ENCODE measurements around the gene TEX19. TPM values are rescaled to one million over a fixed set of nuclear protein-coding genes. Genes with fewer than 3 reads are reported as not detected.

TEX19 gene
- total RNA-seq, 4 donors from 2014 or later: not detected

DNA sequence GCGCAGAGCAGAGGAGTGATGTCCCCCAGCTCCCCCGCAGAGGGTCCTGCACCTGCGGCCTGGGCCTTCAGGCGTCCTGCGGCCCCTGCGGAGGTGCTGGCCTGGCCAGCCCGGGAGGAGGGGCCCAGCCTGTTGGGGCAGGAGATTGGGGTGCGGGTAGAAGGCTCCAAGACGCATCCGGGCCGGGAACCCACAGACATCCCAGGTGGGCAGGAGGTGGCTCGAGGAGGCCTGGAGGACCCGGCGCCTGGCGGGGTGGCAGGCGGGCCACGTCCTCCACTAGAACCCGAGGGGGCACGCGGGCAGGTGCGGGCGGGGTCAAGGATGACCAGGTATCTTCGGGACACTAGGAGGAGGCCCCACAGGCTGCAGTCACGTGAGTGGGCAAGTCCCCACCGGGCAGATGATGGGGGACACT, 24.8 kb upstream of the TEX19 start:
- DNase-seq (ENCODE audit: low spot score in 2 of 2): no peak
- no peaks in the 10 kb centered on the region for H3K9me3 ChIP-seq
- H3K27me3 ChIP-seq: peaks cover 7% of the 10 kb centered on the region
- peak overlapping the region; percentile 59 for H3K27ac ChIP-seq
- no peaks in the 10 kb centered on the region for H3K36me3 ChIP-seq
- no peak for TF ChIP-seq POLR2AphosphoS5 (IDR thresholded peaks at IDR 0.05)
- TF ChIP-seq, protein P1, sequence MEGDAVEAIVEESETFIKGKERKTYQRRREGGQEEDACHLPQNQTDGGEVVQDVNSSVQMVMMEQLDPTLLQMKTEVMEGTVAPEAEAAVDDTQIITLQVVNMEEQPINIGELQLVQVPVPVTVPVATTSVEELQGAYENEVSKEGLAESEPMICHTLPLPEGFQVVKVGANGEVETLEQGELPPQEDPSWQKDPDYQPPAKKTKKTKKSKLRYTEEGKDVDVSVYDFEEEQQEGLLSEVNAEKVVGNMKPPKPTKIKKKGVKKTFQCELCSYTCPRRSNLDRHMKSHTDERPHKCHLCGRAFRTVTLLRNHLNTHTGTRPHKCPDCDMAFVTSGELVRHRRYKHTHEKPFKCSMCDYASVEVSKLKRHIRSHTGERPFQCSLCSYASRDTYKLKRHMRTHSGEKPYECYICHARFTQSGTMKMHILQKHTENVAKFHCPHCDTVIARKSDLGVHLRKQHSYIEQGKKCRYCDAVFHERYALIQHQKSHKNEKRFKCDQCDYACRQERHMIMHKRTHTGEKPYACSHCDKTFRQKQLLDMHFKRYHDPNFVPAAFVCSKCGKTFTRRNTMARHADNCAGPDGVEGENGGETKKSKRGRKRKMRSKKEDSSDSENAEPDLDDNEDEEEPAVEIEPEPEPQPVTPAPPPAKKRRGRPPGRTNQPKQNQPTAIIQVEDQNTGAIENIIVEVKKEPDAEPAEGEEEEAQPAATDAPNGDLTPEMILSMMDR (IDR thresholded peaks at IDR 0.05): no peak
- TF ChIP-seq EP300 (IDR thresholded peaks at IDR 0.05): no peak
- no peak for TF ChIP-seq POLR2A (IDR thresholded peaks at IDR 0.05)
- peaks cover 75% of the 10 kb centered on the region for H3K4me1 ChIP-seq
- 24% methylated on average over 4 of the region's 25 CpGs for WGBS
- H3K4me3 ChIP-seq: peak overlapping the region; percentile 62

DNA sequence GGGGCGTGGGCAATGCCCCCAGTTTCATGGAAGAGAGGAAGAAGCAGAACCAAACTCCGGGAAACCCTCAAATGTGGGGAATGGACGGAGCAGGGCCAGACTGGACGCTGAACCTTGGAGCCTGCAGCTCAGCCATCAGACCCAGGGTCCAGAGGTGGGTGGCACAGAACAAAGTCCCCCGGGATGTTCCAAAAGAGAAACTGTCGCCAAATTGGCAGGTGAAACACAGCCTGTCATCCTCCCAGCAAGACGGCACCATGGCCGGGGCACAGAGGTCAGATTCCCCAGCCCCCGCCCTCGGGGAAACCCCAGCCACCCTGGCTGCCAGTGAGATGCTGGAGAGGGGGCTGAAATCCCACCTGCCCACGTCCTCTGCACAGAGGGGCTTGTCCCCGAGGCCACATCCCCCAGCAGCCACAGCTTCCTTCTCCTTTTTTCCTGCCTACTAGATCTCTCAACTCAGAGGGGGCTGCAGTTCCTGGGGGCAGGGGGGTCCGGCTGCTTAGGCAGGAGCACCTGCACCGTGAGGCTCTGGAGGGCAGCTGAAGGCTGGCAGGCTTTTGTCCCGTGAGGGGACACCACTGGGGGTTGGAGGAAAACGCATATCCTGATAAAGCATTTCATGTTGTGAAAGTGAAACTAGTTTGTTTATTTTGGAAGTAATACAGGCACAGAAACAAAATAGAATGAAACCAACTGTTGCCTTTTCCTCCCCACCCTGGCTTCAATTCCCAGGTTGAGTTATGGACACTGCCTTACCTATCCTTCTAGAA, 24.2 kb upstream of the TEX19 start:
- H3K4me1 ChIP-seq: peaks cover 81% of the 10 kb centered on the region
- peak overlapping the region; percentile 62 for H3K4me3 ChIP-seq
- no peaks in the 10 kb centered on the region for H3K9me3 ChIP-seq
- no peak for DNase-seq (ENCODE audit: low spot score in 2 of 2)
- H3K27me3 ChIP-seq: peaks cover 7% of the 10 kb centered on the region
- 7% methylated on average over 15 of the region's 16 CpGs for whole genome bisulfite sequencing
- TF ChIP-seq EP300 (IDR thresholded peaks at IDR 0.05) (no peak), POLR2A (IDR thresholded peaks at IDR 0.05) (no peak), POLR2AphosphoS5 (IDR thresholded peaks at IDR 0.05) (no peak)
- TF ChIP-seq, protein P1 (IDR thresholded peaks at IDR 0.05): no peak
- H3K36me3 ChIP-seq: no peaks in the 10 kb centered on the region
- peak overlapping the region; percentile 59 for H3K27ac ChIP-seq

DNA sequence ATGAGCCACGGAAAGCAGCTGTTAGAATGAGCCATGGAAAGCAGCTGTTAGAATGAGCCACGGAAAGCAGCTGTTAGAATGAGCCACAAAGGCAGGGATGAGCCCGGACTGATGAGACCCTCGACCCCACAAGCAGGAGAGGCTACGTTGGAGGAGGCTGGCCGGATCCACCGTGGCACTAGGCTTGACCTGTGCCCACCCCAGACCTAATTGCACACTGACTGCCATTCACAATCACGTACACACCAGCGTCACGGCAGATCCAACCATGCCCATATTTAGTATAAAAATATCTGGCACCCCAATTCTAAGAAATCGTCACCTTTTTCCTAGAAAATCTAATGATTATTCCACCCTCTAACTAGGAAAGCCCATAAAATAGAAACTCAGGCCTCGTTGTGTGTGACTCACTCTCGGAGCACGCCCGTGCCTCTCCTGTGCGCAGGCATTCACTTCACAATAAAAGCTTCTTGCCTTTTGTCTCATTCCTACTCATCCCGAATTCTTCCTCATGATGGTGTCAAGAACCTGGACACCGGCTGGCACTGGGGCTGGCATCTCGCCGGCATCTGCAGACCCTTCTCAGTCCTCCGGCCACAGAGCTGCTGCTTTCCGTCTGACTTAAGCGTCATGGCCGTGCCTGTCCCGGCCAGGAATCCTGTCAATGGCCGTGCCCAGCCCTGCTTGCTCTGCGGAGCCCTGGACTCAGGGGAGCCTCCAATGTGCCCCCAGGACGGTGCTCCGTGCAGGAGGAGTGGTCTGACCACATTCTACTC, 20.0 kb upstream of the TEX19 start:
- Histone ChIP-seq H3K4me3 (peak overlapping the region; percentile 41), H3K27me3 (peaks cover 7% of the 10 kb centered on the region), H3K4me1 (peaks cover 43% of the 10 kb centered on the region), H3K36me3 (no peaks in the 10 kb centered on the region), H3K9me3 (no peaks in the 10 kb centered on the region), H3K27ac (no peak overlapping the region)
- DNase-seq (ENCODE audit: low spot score in 2 of 2): no peak
- WGBS: 10% methylated on average over 29 of the region's 29 CpGs
- TF ChIP-seq POLR2A (IDR thresholded peaks at IDR 0.05) (no peak), POLR2AphosphoS5 (IDR thresholded peaks at IDR 0.05) (no peak), EP300 (IDR thresholded peaks at IDR 0.05) (no peak)

DNA sequence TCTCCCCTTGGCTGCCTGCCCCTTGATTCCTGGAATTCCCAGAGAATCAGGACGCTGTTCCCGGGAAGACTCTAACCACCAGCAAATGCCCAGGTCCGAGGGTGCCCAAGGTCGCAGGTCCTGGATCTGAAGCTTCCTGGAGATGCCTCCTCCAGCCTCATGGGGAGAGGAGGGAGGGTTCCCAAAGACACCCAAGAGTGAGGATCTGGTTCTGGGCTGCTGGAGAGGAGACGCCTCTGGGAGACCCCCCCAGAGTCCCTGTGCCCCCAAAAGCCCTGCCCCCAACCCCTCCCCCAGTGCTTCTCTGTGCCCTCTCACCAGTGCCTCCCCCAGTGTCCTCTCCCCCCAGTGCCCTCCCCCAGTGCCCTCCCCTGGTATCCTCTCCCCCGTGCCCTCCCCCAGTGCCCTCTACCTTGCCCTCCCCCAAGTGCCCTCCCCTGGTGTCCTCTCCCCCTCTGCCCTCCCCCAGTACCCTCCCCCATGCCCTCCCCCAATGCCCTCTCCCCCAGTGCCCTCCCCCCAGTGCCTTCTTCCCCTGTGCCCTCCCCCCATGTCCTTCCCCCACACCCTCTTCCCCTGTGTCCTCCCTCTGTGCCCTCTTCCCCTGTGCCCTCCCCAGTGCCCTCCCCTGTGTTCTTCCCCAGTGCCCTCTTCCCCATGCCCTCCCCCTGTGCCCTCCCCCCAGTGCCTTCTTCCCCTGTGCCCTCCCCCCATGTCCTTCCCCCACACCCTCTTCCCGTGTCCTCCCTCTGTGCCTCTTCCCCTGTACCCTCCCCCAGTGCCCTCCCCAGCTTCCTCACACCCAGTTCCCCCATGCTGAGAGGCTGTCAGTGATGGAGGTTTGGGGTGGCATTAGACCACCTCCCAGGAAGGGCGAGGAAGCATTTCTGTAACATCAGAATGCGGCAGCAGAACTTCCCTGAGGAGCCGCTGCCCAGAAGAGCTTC, 19.1 kb upstream of the TEX19 start:
- Histone ChIP-seq H3K27ac (no peak overlapping the region), H3K9me3 (no peaks in the 10 kb centered on the region), H3K36me3 (no peaks in the 10 kb centered on the region), H3K4me3 (peak overlapping the region; percentile 41), H3K27me3 (peaks cover 7% of the 10 kb centered on the region), H3K4me1 (peaks cover 35% of the 10 kb centered on the region)
- 47% methylated on average over 9 of the region's 10 CpGs for WGBS
- TF ChIP-seq, protein P1 (IDR thresholded peaks at IDR 0.05): no peak
- TF ChIP-seq POLR2A (IDR thresholded peaks at IDR 0.05) (no peak), EP300 (IDR thresholded peaks at IDR 0.05) (no peak), POLR2AphosphoS5 (IDR thresholded peaks at IDR 0.05) (no peak)
- DNase-seq (ENCODE audit: low spot score in 2 of 2): peak in 1 of 2 donors; percentile 60

DNA sequence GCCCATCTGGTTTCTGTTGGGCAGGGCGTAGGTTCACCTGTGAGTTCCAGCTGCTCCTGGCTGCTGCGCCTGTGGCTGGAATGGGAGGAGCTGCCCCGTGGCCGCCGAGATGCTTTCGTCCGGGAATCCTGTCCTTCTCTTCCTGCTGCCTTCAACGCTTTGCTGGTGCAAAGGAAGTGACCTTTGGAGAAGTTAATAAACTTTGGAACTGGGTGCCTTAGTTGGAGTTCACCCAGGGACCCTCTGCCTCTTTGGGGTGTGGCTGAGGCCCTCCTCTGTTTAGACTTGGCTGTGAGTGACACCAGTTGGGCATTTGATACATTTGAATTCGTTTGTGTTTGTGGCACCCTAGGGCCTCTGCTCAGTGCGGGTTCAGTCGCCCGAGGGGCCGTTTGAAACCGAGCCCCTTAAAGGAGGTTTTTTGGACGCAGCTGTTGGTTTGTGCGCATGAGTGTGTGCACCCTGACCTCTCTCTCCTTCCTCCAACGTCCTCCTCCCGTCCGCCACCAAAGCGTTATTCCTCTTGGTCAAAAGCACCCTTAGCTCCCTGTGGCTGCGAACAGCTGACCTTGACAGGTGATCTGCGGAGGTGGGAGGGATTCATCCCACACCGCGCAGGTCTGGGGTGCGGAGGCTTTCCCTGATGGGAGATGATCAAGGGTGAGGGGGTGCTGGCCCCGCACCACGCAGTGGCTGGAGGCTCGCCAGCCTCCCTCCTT, 16.5 kb upstream of the TEX19 start:
- no peak overlapping the region for H3K4me3 ChIP-seq
- no peak for DNase-seq (ENCODE audit: low spot score in 2 of 2)
- H3K9me3 ChIP-seq: no peaks in the 10 kb centered on the region
- peaks cover 15% of the 10 kb centered on the region for H3K4me1 ChIP-seq
- no peaks in the 10 kb centered on the region for H3K27me3 ChIP-seq
- TF ChIP-seq POLR2AphosphoS5 (IDR thresholded peaks at IDR 0.05) (no peak), POLR2A (IDR thresholded peaks at IDR 0.05) (no peak), EP300 (IDR thresholded peaks at IDR 0.05) (no peak)
- TF ChIP-seq, protein P1 (IDR thresholded peaks at IDR 0.05): no peak
- no peak overlapping the region for H3K27ac ChIP-seq
- WGBS: 76% methylated on average over 22 of the region's 28 CpGs
- H3K36me3 ChIP-seq: no peaks in the 10 kb centered on the region
